ENCODE data around the gene HCFC1. TPM values are rescaled to one million over a fixed set of nuclear protein-coding genes. Genes with fewer than 3 reads are reported as not detected.
A peak's percentile ranks its signal among the peaks of the same experiment; 100 is the strongest.

Gene HCFC1
- total RNA-seq, 1 experiment from 2014 or later = 12.8 TPM

GRCh38 chrX:153911798-153912197, 59.8 kb downstream of the HCFC1 start:
- Histone ChIP-seq H3K36me3 (no peaks in the 10 kb centered on the region), H3K9me3 (no peaks in the 10 kb centered on the region), H3K4me3 (no peak overlapping the region), H3K27me3 (no peaks in the 10 kb centered on the region)
- no peak for DNase-seq

GRCh38 chrX:153910446-153910845, 61.2 kb downstream of the HCFC1 start:
- no peaks in the 10 kb centered on the region for H3K9me3 ChIP-seq
- no peaks in the 10 kb centered on the region for H3K36me3 ChIP-seq
- no peak overlapping the region for H3K4me3 ChIP-seq
- no peaks in the 10 kb centered on the region for H3K27me3 ChIP-seq
- DNase-seq = no peak

GRCh38 chrX:153909980-153910360, 61.6 kb downstream of the HCFC1 start:
- H3K36me3 ChIP-seq = no peaks in the 10 kb centered on the region
- H3K9me3 ChIP-seq = no peaks in the 10 kb centered on the region
- H3K27me3 ChIP-seq = no peaks in the 10 kb centered on the region
- H3K4me3 ChIP-seq = no peak overlapping the region
- no peak for DNase-seq

- Histone ChIP-seq H3K9me3 (no peaks in the 10 kb centered on the region), H3K27me3 (no peaks in the 10 kb centered on the region), H3K4me3 (no peak overlapping the region), H3K36me3 (no peaks in the 10 kb centered on the region)
- DNase-seq = no peak
These were observed 62.3 kb downstream of the HCFC1 start for GRCh38 chrX:153909024-153909979.

- Histone ChIP-seq H3K27me3 (no peaks in the 10 kb centered on the region), H3K36me3 (no peaks in the 10 kb centered on the region), H3K9me3 (no peaks in the 10 kb centered on the region), H3K4me3 (no peak overlapping the region)
- DNase-seq = no peak
These were observed 63.3 kb downstream of the HCFC1 start for GRCh38 chrX:153908219-153908860.

GRCh38 chrX:153907456-153907855, 64.2 kb downstream of the HCFC1 start:
- DNase-seq = no peak
- Histone ChIP-seq H3K27me3 (no peaks in the 10 kb centered on the region), H3K4me3 (no peak overlapping the region), H3K36me3 (no peaks in the 10 kb centered on the region), H3K9me3 (no peaks in the 10 kb centered on the region)

- no peaks in the 10 kb centered on the region for H3K27me3 ChIP-seq
- H3K36me3 ChIP-seq = no peaks in the 10 kb centered on the region
- H3K4me3 ChIP-seq = no peak overlapping the region
- no peak for DNase-seq
- no peaks in the 10 kb centered on the region for H3K9me3 ChIP-seq
These were observed 65.3 kb downstream of the HCFC1 start for GRCh38 chrX:153906126-153906917.

GRCh38 chrX:153905481-153906095, 66.0 kb downstream of the HCFC1 start:
- no peaks in the 10 kb centered on the region for H3K36me3 ChIP-seq
- H3K4me3 ChIP-seq = no peak overlapping the region
- H3K27me3 ChIP-seq = no peaks in the 10 kb centered on the region
- no peaks in the 10 kb centered on the region for H3K9me3 ChIP-seq
- no peak for DNase-seq

- no peaks in the 10 kb centered on the region for H3K36me3 ChIP-seq
- H3K4me3 ChIP-seq = no peak within 1 kb of the TSS
- no peak for DNase-seq
These were observed 67.3 kb downstream of the HCFC1 start, which contains the start of gene AVPR2 for GRCh38 chrX:153903991-153904957. AVPR2 (plus strand) TSS chrX:153904673; CDS start chrX:153905146, 473 bp downstream.

GRCh38 chrX:153903238-153903980, 68.2 kb downstream of the HCFC1 start:
- no peak for DNase-seq
- no peaks in the 10 kb centered on the region for H3K9me3 ChIP-seq
- no peak overlapping the region for H3K4me3 ChIP-seq
- no peaks in the 10 kb centered on the region for H3K36me3 ChIP-seq
- no peaks in the 10 kb centered on the region for H3K27me3 ChIP-seq

More at GRCh38 chrX:153903991-153904957, 67.3 kb downstream of the HCFC1 start, which contains the start of gene AVPR2:
- no peaks in the 10 kb centered on the region for H3K27me3 ChIP-seq
- H3K9me3 ChIP-seq = no peaks in the 10 kb centered on the region

GRCh38 chrX:153902385-153902784, 69.2 kb downstream of the HCFC1 start:
- Histone ChIP-seq H3K9me3 (no peaks in the 10 kb centered on the region), H3K4me3 (no peak overlapping the region), H3K36me3 (no peaks in the 10 kb centered on the region), H3K27me3 (no peaks in the 10 kb centered on the region)
- peak; percentile 43 for DNase-seq

GRCh38 chrX:153901753-153902140, 69.9 kb downstream of the HCFC1 start:
- H3K9me3 ChIP-seq = no peaks in the 10 kb centered on the region
- no peak for DNase-seq
- no peak overlapping the region for H3K4me3 ChIP-seq
- H3K27me3 ChIP-seq = no peaks in the 10 kb centered on the region
- no peaks in the 10 kb centered on the region for H3K36me3 ChIP-seq

GRCh38 chrX:153900831-153901752, 70.5 kb downstream of the HCFC1 start:
- H3K36me3 ChIP-seq = no peaks in the 10 kb centered on the region
- H3K27me3 ChIP-seq = no peaks in the 10 kb centered on the region
- H3K9me3 ChIP-seq = no peaks in the 10 kb centered on the region
- no peak overlapping the region for H3K4me3 ChIP-seq
- DNase-seq = peak; percentile 76

GRCh38 chrX:153897899-153898298, 73.7 kb downstream of the HCFC1 start:
- Histone ChIP-seq H3K27me3 (no peaks in the 10 kb centered on the region), H3K4me3 (no peak overlapping the region), H3K9me3 (no peaks in the 10 kb centered on the region), H3K36me3 (no peaks in the 10 kb centered on the region)
- no peak for DNase-seq
